ENCODE data around the gene FLVCR2. TPM values are rescaled to one million over a fixed set of nuclear protein-coding genes. Genes with fewer than 3 reads are reported as not detected.

FLVCR2 gene
- total RNA-seq, 4 donors from 2014 or later, result 2.5 to 7.5 (median 4.6) TPM

GRCh38 chr14:75563931-75564330 is 14.5 kb upstream of the FLVCR2 start:
- no peaks in the 10 kb centered on the region for H3K36me3 ChIP-seq
- no peaks in the 10 kb centered on the region for H3K27me3 ChIP-seq
- no peak for DNase-seq (ENCODE audit: extremely low spot score)
- H3K4me1 ChIP-seq, result peaks cover 6 to 11% (median 8%) of the 10 kb centered on the region in 4 donors
- no peak for TF ChIP-seq EP300 (IDR thresholded peaks at IDR 0.05)
- no peak overlapping the region for H3K4me3 ChIP-seq
- H3K9me3 ChIP-seq, result no peaks in the 10 kb centered on the region
- intact Hi-C loops (cut with DNase I), result no loop called here
- no peak overlapping the region for H3K27ac ChIP-seq (replicated peaks in 1 of 4)
- WGBS, result 73% methylated on average over 4 of the region's 4 CpGs

- Histone ChIP-seq H3K27ac (replicated peaks in 1 of 4) (no peak overlapping the region), H3K4me1 (peaks cover 6 to 11% (median 8%) of the 10 kb centered on the region in 4 donors), H3K9me3 (no peaks in the 10 kb centered on the region), H3K4me3 (no peak overlapping the region), H3K36me3 (no peaks in the 10 kb centered on the region), H3K27me3 (no peaks in the 10 kb centered on the region)
- intact Hi-C loops (cut with DNase I), result no loop called here
- TF ChIP-seq EP300 (IDR thresholded peaks at IDR 0.05), result no peak
- TF ChIP-seq CTCF (IDR thresholded peaks at IDR 0.05), result no peak
- no peak for TF ChIP-seq POLR2A (IDR thresholded peaks at IDR 0.05; ENCODE audit: low read depth)
- no peak for TF ChIP-seq POLR2AphosphoS5 (IDR thresholded peaks at IDR 0.05)
- WGBS, result 74% methylated on average over 5 of the region's 5 CpGs
- DNase-seq (ENCODE audit: extremely low spot score), result no peak
These were observed 13.4 kb upstream of the FLVCR2 start for GRCh38 chr14:75565056-75565455.

GRCh38 chr14:75566321-75566720 is 12.1 kb upstream of the FLVCR2 start:
- Histone ChIP-seq H3K9me3 (no peaks in the 10 kb centered on the region), H3K4me3 (no peak overlapping the region), H3K27me3 (no peaks in the 10 kb centered on the region), H3K36me3 (no peaks in the 10 kb centered on the region), H3K27ac (replicated peaks in 1 of 4) (no peak overlapping the region), H3K4me1 (no peaks in the 10 kb centered on the region)
- intact Hi-C loops (cut with DNase I), result no loop called here
- no peak for TF ChIP-seq POLR2AphosphoS5 (IDR thresholded peaks at IDR 0.05)
- TF ChIP-seq EP300 (IDR thresholded peaks at IDR 0.05), result no peak
- TF ChIP-seq POLR2A (IDR thresholded peaks at IDR 0.05; ENCODE audit: low read depth), result no peak
- no peak for TF ChIP-seq CTCF (IDR thresholded peaks at IDR 0.05)
- 83% methylated on average over 4 of the region's 4 CpGs for WGBS
- DNase-seq (ENCODE audit: extremely low spot score), result no peak

GRCh38 chr14:75566752-75567151 is 11.7 kb upstream of the FLVCR2 start:
- H3K9me3 ChIP-seq, result no peaks in the 10 kb centered on the region
- no peak overlapping the region for H3K27ac ChIP-seq (replicated peaks in 1 of 4)
- intact Hi-C loops (cut with DNase I), result no loop called here
- TF ChIP-seq CTCF (IDR thresholded peaks at IDR 0.05), result no peak
- no peak for TF ChIP-seq POLR2A (IDR thresholded peaks at IDR 0.05; ENCODE audit: low read depth)
- no peak for TF ChIP-seq EP300 (IDR thresholded peaks at IDR 0.05)
- no peak for TF ChIP-seq POLR2AphosphoS5 (IDR thresholded peaks at IDR 0.05)
- H3K4me1 ChIP-seq, result no peaks in the 10 kb centered on the region
- no peak overlapping the region for H3K4me3 ChIP-seq
- no peak for DNase-seq (ENCODE audit: extremely low spot score)
- H3K36me3 ChIP-seq, result no peaks in the 10 kb centered on the region
- 76% methylated on average over 8 of the region's 8 CpGs for WGBS
- no peaks in the 10 kb centered on the region for H3K27me3 ChIP-seq

- Histone ChIP-seq H3K27ac (replicated peaks in 1 of 4) (no peak overlapping the region), H3K36me3 (no peaks in the 10 kb centered on the region), H3K9me3 (no peaks in the 10 kb centered on the region), H3K4me3 (no peak overlapping the region), H3K4me1 (no peaks in the 10 kb centered on the region), H3K27me3 (no peaks in the 10 kb centered on the region)
- whole genome bisulfite sequencing, result 89% methylated on average over 7 of the region's 7 CpGs
- TF ChIP-seq POLR2A (IDR thresholded peaks at IDR 0.05; ENCODE audit: low read depth) (no peak), POLR2AphosphoS5 (IDR thresholded peaks at IDR 0.05) (no peak), EP300 (IDR thresholded peaks at IDR 0.05) (no peak), CTCF (IDR thresholded peaks at IDR 0.05) (no peak)
- DNase-seq (ENCODE audit: extremely low spot score), result no peak
- intact Hi-C loops (cut with DNase I), result no loop called here
These were observed 10.3 kb upstream of the FLVCR2 start for GRCh38 chr14:75568140-75568539.
